ENCODE measurements around the gene XYLT1. TPM values are rescaled to one million over a fixed set of nuclear protein-coding genes. Genes with fewer than 3 reads are reported as not detected.

XYLT1 gene
- total and polyA plus RNA-seq, 10 of the 15 experiments (the other 5 are each of a cell fraction or from before 2014, with no cell fraction given) = 0.88 to 14.8 (median 5.8) TPM

- Histone ChIP-seq H3K9ac (ENCODE audit: control insufficient read depth, insufficient read depth, low read length) (no peak overlapping the region), H3K4me3 (no peak overlapping the region), H3K27me3 (replicated peaks in 1 of 2; ENCODE audit: control insufficient read depth in 2 of 2, insufficient read depth in 2 of 2, low read length in 1 of 2) (no peaks in the 10 kb centered on the region), H3K79me2 (ENCODE audit: control insufficient read depth, insufficient read depth, low read length) (no peaks in the 10 kb centered on the region), H3K4me2 (ENCODE audit: control insufficient read depth, insufficient read depth) (no peak overlapping the region), H3K27ac (ENCODE audit: control insufficient read depth, insufficient read depth) (no peak overlapping the region), H4K20me1 (ENCODE audit: control insufficient read depth, insufficient read depth) (no peaks in the 10 kb centered on the region; the same call in 1 of the 2 replicates), H3K4me1 (ENCODE audit: control insufficient read depth, insufficient read depth, low read length) (no peaks in the 10 kb centered on the region), H3K9me3 (replicated peaks; ENCODE audit: control insufficient read depth, insufficient read depth, low read length) (no peaks in the 10 kb centered on the region; the same call in 2 of the 3 replicates), H3K36me3 (ENCODE audit: control insufficient read depth in 2 of 2, insufficient read depth in 2 of 2, low read length in 1 of 2) (peaks cover 0 to 2% of the 10 kb centered on the region in 2 experiments; a peak in 2 of 4 replicates), H2AFZ (ENCODE audit: control insufficient read depth, low read depth, low read length) (no peak overlapping the region)
- CTCF ChIA-PET = no interaction called here
- DNase-seq (ENCODE audit: low read depth, low spot score) = no peak
- in situ Hi-C loops (cut with MboI) (no loop called here), intact Hi-C loops (cut with micrococcal nuclease; ENCODE audit: unreplicated experiment) (no loop called here)
- FAIRE-seq = no peak
- POLR2A ChIA-PET = no interaction called here
- ATAC-seq = no peak
- RAD21 ChIA-PET (ENCODE audit: unreplicated experiment) = interaction anchor here (1.1 kb wide), 1 partner anchor 75 kb away, joined by 3 read pairs; no protein-coding TSS in a partner anchor
- no peak for TF ChIP-seq SMC3 (IDR thresholded peaks at IDR 0.05; ENCODE audit: borderline replicate concordance, low read length)
- TF ChIP-seq MXI1 (IDR thresholded peaks at IDR 0.05; ENCODE audit: low read depth, low read length) = no peak
- TF ChIP-seq NFYB (IDR thresholded peaks at IDR 0.05; ENCODE audit: insufficient read depth, low read depth, low read length) = no peak
- TF ChIP-seq, protein P1, sequence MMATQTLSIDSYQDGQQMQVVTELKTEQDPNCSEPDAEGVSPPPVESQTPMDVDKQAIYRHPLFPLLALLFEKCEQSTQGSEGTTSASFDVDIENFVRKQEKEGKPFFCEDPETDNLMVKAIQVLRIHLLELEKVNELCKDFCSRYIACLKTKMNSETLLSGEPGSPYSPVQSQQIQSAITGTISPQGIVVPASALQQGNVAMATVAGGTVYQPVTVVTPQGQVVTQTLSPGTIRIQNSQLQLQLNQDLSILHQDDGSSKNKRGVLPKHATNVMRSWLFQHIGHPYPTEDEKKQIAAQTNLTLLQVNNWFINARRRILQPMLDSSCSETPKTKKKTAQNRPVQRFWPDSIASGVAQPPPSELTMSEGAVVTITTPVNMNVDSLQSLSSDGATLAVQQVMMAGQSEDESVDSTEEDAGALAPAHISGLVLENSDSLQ (IDR thresholded peaks at IDR 0.05) = no peak
- no peak for TF ChIP-seq SRF (IDR thresholded peaks at IDR 0.05; ENCODE audit: low read depth in 2 of 2, low read length in 2 of 2)
- TF ChIP-seq, protein P2, sequence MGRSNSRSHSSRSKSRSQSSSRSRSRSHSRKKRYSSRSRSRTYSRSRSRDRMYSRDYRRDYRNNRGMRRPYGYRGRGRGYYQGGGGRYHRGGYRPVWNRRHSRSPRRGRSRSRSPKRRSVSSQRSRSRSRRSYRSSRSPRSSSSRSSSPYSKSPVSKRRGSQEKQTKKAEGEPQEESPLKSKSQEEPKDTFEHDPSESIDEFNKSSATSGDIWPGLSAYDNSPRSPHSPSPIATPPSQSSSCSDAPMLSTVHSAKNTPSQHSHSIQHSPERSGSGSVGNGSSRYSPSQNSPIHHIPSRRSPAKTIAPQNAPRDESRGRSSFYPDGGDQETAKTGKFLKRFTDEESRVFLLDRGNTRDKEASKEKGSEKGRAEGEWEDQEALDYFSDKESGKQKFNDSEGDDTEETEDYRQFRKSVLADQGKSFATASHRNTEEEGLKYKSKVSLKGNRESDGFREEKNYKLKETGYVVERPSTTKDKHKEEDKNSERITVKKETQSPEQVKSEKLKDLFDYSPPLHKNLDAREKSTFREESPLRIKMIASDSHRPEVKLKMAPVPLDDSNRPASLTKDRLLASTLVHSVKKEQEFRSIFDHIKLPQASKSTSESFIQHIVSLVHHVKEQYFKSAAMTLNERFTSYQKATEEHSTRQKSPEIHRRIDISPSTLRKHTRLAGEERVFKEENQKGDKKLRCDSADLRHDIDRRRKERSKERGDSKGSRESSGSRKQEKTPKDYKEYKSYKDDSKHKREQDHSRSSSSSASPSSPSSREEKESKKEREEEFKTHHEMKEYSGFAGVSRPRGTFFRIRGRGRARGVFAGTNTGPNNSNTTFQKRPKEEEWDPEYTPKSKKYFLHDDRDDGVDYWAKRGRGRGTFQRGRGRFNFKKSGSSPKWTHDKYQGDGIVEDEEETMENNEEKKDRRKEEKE (IDR thresholded peaks at IDR 0.05) = no peak
- TF ChIP-seq HDGF (IDR thresholded peaks at IDR 0.05) = no peak
- no peak for TF ChIP-seq BRCA1 (IDR thresholded peaks at IDR 0.05; ENCODE audit: low read depth, low read length)
- TF ChIP-seq RELA (IDR thresholded peaks at IDR 0.05; ENCODE audit: borderline replicate concordance, partially characterized antibody) = no peak
- TF ChIP-seq IRF4 (IDR thresholded peaks at IDR 0.05; ENCODE audit: low read depth, low read length) = no peak
- WGBS (ENCODE audit: insufficient coverage, insufficient replicate concordance, low lambda C conversion rate, missing lambda C conversion rate) = 64% methylated on average over 8 of the region's 8 CpGs
- no TSS peak for BruUV-seq (replicated peaks)
- SMC1A ChIA-PET (ENCODE audit: uncharacterized antibody, unreplicated experiment) = no interaction called here
These were observed 327.0 kb downstream of the XYLT1 start for GRCh38 chr16:17143546-17144419.

All from GM12878 (cell line).